ENCODE results near the gene TMCO4.

- TF ChIP-seq CTCF (conservative IDR thresholded peaks at IDR 0.05 in 1 of 2, IDR thresholded peaks at IDR 0.05 in 1 of 2; ENCODE audit: low read depth in 1 of 2, low read length in 2 of 2), result no peak
- TF ChIP-seq EZH2 (IDR thresholded peaks at IDR 0.05; ENCODE audit: low read length, missing control alignments), result no peak
Measured at GRCh38 chr1:19802269-19802668, 2.6 kb upstream of the TMCO4 start.

Data from fibroblast of lung (primary cell).